NCI-H2196 treated with DMSO at 0.1 percent for 48 hours (cell line): ENCODE measurements around the gene RND3.

ENCODE experiments used
- DNase-seq: peaks from one replicate; lab custom pipeline; 2025; ENCODE audit not compliant: unreplicated experiment; lab: John Stamatoyannopoulos, UW

Gene RND3

GRCh38 chr2:150494234-150494945, 6.9 kb upstream of the RND3 start:
- DNase-seq, result no peak

GRCh38 chr2:150491943-150492342, 4.5 kb upstream of the RND3 start:
- no peak for DNase-seq

- no peak for DNase-seq
These were observed 4.0 kb upstream of the RND3 start for GRCh38 chr2:150491430-150491829.

GRCh38 chr2:150490466-150490865, 3.0 kb upstream of the RND3 start:
- DNase-seq, result no peak

GRCh38 chr2:150486539-150487484, 655 bp downstream of the RND3 start:
- DNase-seq, result no peak

- DNase-seq, result no peak
These were observed 1.5 kb downstream of the RND3 start for GRCh38 chr2:150485871-150486538.

DNA sequence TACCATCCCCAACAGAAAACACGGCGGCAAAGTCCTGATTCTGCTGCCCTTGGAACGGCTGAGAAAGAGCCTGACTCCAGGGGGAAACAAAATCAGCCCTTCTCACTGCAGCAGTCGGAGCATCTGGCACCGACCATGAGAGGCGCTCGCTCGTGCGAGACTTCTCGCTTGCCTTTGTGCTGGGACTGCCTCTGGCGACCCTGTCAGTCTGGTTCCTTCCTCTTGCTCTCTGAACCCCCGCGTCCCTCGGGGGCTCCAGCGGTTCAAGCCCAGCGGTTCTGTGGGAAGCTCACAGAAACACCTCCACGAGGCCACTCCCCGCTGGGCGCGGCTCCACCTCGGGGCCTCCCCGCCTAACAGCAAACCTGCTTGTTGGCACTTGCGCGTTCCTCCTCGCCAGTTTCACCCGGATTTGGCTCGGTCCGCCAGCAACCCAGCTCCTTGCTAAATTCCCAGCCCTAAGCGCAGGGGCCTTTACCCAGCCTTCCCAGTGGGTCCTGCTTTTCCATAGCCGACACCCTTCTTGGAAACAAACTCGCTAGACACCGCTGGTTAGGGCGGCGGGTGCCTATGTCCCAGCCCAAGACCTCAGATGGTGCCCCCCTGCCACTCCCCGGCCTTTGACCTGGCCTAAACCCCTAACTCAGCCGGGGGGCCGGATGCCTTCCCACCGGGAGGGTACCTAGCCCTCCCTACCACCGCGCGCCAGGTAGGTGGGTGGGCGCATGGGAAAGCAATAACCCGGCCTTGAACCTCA, 2.2 kb downstream of the RND3 start:
- DNase-seq, result no peak

GRCh38 chr2:150484461-150485021, 2.9 kb downstream of the RND3 start:
- no peak for DNase-seq

- no peak for DNase-seq
These were observed 3.5 kb downstream of the RND3 start for GRCh38 chr2:150484006-150484405.

DNA sequence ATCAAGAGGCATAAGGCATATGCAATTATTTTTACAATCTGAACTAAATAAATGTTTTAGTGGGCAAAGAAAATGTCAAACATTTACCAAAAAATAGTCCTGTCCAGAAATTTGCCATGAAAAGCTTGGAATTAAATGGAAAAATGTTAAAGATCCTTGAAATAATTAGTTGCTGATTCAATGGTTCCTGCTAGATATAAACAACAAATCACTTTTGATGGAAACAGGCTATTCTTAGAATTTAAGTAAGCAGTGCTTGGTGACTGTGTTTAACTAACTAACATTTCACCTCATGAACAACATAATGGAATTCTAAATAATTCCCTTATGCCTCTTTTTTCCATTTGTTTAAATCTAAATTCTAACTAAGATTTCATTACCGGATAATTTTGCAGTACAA, 3.9 kb downstream of the RND3 start:
- no peak for DNase-seq

GRCh38 chr2:150482667-150483400, 4.6 kb downstream of the RND3 start:
- DNase-seq, result no peak

DNA sequence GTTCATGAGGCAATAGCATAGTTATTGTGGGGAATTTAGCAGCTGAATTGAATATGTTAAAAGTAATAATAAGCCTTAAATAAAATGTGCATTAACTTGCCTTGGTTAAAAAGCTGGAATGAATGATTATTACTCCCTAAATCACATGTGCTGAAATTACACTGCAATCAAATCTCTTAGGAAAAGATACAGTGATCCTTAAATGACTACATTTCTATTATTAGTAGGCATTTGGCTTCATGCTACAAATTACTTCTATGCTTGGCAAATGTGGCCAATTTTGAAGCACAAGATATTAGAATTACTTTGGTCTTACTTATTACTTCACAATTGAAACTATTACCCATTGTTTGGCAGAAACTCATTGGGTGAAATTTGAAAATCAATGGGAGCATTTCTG, 5.4 kb downstream of the RND3 start:
- no peak for DNase-seq

- no peak for DNase-seq
These were observed 6.3 kb downstream of the RND3 start for GRCh38 chr2:150480971-150481830.

- no peak for DNase-seq
These were observed 7.2 kb downstream of the RND3 start for GRCh38 chr2:150480241-150480640.

- no peak for DNase-seq
These were observed 8.2 kb downstream of the RND3 start for GRCh38 chr2:150479075-150479915.

DNA sequence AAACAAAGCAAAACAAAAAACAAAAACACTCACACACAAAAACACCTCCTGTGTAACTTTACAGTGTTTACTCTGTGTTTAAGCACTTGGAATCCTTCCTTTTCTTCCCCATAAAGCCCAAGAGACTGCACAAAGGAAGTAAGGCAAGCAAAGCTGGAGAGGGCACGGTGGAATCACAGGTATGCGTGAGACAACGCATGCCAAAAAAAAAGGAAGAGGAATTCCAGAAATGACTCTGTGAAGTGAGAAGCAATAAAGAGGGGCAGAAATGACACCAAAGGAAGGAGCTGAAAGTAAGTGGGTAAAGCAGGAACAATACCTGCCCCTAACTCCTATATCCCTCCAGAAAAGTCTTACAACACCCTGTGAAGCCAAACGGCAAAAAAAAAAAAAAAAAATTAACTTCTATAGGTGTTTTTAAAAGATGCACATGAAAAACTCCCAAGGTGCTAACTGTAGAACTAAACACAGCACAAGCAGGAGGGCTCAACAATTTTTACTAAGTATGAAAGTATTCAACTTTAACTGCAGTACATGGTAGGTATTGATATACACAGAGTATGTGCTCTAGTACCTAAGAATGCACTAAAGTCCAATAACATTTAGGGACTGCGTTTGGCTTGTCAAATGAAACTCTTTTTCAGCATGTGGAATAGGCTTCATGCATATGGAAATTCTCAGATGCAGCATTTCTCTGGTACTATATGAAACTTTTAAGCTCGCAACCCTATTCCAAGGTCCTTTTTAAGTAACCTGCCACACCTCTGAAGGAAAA, 9.1 kb downstream of the RND3 start:
- no peak for DNase-seq

DNA sequence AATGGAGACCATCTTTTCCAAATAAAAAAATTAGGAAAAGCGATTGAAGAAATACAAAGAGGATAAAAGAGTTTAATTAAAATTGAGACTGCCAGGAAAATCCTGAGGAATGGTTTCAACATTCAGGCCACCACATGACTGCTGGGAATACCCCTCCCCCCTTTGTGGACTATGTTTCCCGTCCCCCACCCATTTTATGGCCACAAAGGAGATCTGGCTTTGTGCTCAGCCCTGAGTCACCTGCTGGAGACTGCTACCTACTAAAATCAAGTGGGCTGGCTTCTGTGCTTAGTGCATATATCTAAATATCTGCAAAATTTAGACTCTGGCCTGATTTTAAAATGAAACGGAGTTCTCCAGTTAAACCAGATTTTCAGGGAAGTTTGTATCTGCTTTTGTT, 10.1 kb downstream of the RND3 start:
- no peak for DNase-seq
